ENCODE results near the gene SMIM36.

SMIM36 gene

DNA sequence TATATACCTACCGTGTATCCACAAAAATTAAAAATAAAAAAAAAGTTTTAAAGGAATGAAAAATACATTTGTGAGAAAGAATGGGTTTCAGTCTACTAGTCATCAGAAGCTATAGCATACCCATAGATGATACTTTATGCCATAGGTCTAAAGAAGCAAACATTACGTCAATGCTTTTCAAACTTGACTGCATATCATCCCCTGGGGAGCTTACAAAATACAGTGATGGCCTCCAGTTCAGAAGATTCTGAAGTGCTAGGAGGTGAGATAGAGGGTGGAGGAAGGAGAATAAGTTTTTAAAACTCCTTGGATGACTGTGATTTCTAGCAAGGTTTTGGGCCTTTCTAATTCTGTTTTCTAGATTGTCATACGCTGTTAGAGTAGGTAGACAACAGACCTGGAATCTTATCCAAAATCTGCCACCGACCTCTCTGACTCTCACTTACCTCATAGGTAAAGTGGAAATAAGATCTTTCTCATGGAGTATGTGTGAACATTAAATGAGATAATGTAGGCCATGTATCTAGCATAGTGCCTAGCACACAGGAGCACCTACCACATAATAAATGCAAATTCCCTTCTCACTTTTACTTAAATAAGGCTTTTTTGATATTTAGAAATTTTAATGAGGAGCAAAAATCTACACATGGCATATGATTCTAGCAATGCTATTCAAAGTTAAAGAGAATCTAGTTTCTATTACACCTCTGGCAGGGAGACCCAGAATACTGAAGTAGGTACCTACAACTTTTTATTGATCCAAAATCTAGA is 102.0 kb downstream of the SMIM36 start:
- TF ChIP-seq CREB1 (IDR thresholded peaks at IDR 0.05; ENCODE audit: low read depth): no peak
- TF ChIP-seq, protein P1, sequence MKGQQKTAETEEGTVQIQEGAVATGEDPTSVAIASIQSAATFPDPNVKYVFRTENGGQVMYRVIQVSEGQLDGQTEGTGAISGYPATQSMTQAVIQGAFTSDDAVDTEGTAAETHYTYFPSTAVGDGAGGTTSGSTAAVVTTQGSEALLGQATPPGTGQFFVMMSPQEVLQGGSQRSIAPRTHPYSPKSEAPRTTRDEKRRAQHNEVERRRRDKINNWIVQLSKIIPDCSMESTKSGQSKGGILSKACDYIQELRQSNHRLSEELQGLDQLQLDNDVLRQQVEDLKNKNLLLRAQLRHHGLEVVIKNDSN (IDR thresholded peaks at IDR 0.05): no peak
- TF ChIP-seq, protein P2, sequence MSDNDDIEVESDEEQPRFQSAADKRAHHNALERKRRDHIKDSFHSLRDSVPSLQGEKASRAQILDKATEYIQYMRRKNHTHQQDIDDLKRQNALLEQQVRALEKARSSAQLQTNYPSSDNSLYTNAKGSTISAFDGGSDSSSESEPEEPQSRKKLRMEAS (IDR thresholded peaks at IDR 0.05): no peak
- no peak for TF ChIP-seq TEAD4 (IDR thresholded peaks at IDR 0.05)

DNA sequence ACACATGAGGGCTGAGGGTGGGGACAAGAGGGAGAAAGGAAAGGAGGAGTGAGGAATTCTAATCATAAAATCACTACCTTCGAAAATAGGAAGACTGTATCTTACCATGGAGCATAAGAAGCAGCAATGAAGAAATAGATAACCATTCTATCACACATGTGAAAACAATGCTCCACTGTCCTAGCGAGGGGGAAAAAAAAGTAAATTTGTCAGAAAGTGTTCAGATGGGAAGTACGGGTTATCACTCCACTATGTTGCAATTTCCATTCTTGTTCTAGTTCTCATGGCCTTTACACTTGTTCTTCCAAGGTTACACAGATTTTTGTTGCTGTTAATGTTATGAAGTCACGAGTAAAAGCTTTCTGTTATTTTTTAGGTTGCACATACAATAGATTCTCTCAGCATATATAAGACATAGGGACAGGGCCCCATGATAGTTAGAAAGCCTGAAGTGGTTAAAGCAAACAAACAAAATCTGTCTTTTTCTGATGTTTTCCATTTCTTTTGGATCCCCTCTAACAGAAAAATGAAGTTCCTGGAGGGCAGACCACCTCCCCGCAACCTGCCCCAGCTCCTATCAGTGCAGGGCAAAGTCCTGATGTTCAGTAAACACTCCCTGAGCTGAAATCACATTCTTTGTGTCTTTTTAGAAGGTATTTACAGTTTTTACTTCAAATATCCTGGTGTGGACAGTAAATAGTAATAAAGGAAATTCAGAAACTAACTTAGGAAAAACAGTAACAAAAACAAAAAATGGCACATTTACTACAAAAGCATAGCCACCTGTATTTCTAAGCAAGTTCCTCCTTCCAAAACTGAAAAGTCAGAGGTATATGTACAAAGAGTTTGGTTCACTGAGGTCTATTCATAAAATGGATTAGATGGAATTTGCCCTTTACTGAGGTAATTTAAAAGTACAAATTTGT is 103.3 kb downstream of the SMIM36 start:
- TF ChIP-seq TEAD4 (IDR thresholded peaks at IDR 0.05) (no peak), FOXM1 (IDR thresholded peaks at IDR 0.05; ENCODE audit: borderline replicate concordance, low read depth) (no peak), ZBTB7A (IDR thresholded peaks at IDR 0.05; ENCODE audit: low read depth) (no peak), EP300 (IDR thresholded peaks at IDR 0.05; ENCODE audit: borderline replicate concordance) (no peak), CREB1 (IDR thresholded peaks at IDR 0.05; ENCODE audit: low read depth) (no peak), NFIC (IDR thresholded peaks at IDR 0.05) (no peak), TCF12 (IDR thresholded peaks at IDR 0.05; ENCODE audit: low read depth) (no peak), TAF1 (IDR thresholded peaks at IDR 0.05; ENCODE audit: low read depth) (no peak), RAD21 (IDR thresholded peaks at IDR 0.05; ENCODE audit: low read depth) (no peak), EGR1 (IDR thresholded peaks at IDR 0.05) (no peak), YY1 (IDR thresholded peaks at IDR 0.05; ENCODE audit: low read depth) (no peak), CEBPB (IDR thresholded peaks at IDR 0.05) (no peak)
- TF ChIP-seq, protein P2 (IDR thresholded peaks at IDR 0.05): no peak
- TF ChIP-seq, protein P3, sequence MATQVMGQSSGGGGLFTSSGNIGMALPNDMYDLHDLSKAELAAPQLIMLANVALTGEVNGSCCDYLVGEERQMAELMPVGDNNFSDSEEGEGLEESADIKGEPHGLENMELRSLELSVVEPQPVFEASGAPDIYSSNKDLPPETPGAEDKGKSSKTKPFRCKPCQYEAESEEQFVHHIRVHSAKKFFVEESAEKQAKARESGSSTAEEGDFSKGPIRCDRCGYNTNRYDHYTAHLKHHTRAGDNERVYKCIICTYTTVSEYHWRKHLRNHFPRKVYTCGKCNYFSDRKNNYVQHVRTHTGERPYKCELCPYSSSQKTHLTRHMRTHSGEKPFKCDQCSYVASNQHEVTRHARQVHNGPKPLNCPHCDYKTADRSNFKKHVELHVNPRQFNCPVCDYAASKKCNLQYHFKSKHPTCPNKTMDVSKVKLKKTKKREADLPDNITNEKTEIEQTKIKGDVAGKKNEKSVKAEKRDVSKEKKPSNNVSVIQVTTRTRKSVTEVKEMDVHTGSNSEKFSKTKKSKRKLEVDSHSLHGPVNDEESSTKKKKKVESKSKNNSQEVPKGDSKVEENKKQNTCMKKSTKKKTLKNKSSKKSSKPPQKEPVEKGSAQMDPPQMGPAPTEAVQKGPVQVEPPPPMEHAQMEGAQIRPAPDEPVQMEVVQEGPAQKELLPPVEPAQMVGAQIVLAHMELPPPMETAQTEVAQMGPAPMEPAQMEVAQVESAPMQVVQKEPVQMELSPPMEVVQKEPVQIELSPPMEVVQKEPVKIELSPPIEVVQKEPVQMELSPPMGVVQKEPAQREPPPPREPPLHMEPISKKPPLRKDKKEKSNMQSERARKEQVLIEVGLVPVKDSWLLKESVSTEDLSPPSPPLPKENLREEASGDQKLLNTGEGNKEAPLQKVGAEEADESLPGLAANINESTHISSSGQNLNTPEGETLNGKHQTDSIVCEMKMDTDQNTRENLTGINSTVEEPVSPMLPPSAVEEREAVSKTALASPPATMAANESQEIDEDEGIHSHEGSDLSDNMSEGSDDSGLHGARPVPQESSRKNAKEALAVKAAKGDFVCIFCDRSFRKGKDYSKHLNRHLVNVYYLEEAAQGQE (IDR thresholded peaks at IDR 0.05; ENCODE audit: low read depth): no peak
- TF ChIP-seq, protein P1 (IDR thresholded peaks at IDR 0.05): no peak

- TF ChIP-seq YY1 (IDR thresholded peaks at IDR 0.05; ENCODE audit: low read depth) (no peak), EGR1 (IDR thresholded peaks at IDR 0.05) (no peak), CEBPB (IDR thresholded peaks at IDR 0.05) (no peak), ZBTB7A (IDR thresholded peaks at IDR 0.05; ENCODE audit: low read depth) (no peak), NFIC (IDR thresholded peaks at IDR 0.05) (no peak)
- TF ChIP-seq, protein P3 (IDR thresholded peaks at IDR 0.05; ENCODE audit: low read depth): no peak
These were observed 105.7 kb downstream of the SMIM36 start for GRCh38 chr17:55405600-55405999.

DNA sequence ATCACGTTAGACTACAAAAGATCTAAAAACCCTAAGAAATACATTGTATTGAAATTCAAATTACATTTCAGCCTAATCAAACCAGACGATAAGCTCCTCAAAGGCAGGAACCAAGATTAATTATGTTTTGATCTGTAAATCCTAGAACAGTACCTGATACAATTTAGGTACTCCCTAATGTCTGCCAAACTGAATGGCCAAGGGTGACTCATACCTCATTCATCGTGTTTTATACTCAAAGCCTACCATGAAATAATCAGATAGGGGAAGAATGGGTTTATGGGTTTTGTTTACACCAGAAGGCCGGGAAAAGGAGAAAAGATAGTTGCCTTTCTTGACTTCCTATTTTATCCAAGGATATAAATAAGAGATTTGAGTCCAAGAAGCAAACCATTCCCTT is 108.9 kb downstream of the SMIM36 start:
- TF ChIP-seq TCF12 (IDR thresholded peaks at IDR 0.05; ENCODE audit: low read depth): no peak
- no peak for TF ChIP-seq EGR1 (IDR thresholded peaks at IDR 0.05)
- TF ChIP-seq CEBPB (IDR thresholded peaks at IDR 0.05): no peak
- no peak for TF ChIP-seq YY1 (IDR thresholded peaks at IDR 0.05; ENCODE audit: low read depth)
- no peak for TF ChIP-seq NFIC (IDR thresholded peaks at IDR 0.05)
- no peak for TF ChIP-seq ZBTB7A (IDR thresholded peaks at IDR 0.05; ENCODE audit: low read depth)
- no peak for TF ChIP-seq RAD21 (IDR thresholded peaks at IDR 0.05; ENCODE audit: low read depth)
- TF ChIP-seq CREB1 (IDR thresholded peaks at IDR 0.05; ENCODE audit: low read depth): no peak
